GM21515 (cell line): ENCODE data around the gene NRN1.

Source experiments
- ATAC-seq: cut with Tn5 transposase; IDR thresholded peaks from one replicate; pipeline ENCODE4 v1.9.1; 2021; ENCODE audit not compliant: unreplicated experiment

Gene NRN1

DNA sequence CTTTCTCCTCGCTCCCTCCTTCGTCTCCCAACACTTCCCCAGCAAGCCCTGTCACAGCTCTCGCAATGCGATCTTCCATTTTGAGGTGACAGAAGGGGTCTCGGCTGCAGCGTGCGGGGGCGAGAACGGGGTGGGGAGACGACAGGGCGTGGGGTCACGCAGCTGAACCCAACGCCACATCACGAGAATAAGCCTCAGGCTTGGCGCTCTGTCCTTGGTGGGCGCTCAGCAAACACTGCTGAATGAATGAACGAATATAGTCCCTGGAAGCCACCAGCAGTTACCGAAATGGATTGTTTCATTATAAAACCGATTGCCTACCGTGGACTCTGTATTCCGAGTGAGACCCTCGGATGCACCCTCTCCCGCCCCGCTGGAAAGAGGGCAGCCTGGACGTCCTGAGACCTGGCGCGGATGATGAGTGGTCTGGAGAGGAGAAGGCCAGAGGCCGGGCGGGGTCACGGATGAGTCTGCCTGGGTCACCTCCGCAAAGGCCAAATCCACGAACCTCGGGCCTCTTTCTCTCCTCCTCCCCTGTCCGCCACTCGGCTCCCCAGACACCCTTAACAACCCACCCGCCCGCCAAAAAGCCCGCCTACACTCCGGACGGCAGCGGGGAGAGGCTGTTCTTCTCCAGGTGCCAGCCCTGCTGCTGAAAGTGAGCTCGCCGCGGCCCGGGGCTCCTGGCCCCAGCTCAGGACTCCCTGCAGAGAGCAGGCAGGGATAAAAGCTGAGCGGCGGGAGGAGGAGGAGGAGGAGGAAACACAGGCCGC lies 3.7 kb downstream of the NRN1 start:
- ATAC-seq: no peak

DNA sequence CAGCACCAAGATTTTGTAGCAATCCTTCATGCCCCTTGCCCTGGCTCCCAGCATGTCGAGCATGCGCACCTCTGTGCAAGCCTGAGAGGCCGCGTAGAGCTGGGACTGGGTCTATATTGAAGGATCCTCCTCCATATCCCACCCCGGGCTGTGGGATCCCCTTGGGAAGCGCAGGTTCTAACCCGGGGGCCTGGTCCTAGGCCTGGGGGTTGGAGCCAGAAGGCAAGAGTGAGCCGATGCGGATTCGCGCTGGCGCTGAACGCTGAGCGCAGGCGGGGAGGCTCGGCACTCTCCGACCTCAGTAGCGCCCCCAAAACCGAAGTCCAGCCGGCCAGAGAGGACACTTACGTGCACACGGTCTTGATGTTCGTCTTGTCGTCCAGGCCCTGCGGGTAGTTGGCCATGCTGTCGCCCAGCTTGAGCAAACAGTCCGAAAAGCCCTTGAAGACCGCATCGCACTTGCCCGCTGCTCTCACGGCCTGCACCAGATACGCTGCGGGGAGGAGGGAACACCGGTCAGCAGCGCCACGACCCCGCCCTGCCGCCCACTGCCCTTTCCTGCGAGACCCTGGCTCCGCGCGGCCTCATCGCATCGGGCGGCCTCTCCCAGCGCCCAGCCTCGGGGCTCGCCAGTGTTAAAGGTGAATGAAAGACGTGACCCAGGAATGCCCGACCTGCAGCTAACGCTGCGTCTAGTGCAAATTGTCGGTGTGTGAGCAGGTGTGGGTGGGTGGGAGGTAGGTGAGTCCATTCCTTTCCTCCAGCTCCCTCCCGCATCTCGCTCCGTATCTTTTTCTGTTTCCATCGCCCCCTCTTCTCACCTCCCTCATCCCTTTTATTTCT lies 4.5 kb downstream of the NRN1 start:
- ATAC-seq: no peak

DNA sequence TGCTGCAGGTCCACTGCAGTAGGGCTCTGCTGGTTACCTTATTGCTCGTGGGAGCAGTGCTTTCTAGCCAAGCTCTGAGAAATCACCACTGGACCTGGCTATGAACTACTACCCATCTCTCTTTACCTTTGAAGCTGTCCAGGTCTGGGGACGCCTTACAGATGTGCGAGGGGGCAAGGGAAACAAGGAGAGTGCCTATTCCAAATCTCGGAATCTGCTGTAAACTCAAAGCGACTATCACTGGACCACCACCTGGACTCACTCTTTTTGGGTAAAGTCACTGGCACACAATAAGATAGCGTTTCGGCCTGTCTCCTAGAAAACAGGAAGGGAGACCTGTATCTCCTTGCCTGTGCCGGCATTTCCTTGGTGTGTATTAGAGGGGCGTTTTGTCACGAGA lies 5.3 kb downstream of the NRN1 start:
- ATAC-seq: no peak

DNA sequence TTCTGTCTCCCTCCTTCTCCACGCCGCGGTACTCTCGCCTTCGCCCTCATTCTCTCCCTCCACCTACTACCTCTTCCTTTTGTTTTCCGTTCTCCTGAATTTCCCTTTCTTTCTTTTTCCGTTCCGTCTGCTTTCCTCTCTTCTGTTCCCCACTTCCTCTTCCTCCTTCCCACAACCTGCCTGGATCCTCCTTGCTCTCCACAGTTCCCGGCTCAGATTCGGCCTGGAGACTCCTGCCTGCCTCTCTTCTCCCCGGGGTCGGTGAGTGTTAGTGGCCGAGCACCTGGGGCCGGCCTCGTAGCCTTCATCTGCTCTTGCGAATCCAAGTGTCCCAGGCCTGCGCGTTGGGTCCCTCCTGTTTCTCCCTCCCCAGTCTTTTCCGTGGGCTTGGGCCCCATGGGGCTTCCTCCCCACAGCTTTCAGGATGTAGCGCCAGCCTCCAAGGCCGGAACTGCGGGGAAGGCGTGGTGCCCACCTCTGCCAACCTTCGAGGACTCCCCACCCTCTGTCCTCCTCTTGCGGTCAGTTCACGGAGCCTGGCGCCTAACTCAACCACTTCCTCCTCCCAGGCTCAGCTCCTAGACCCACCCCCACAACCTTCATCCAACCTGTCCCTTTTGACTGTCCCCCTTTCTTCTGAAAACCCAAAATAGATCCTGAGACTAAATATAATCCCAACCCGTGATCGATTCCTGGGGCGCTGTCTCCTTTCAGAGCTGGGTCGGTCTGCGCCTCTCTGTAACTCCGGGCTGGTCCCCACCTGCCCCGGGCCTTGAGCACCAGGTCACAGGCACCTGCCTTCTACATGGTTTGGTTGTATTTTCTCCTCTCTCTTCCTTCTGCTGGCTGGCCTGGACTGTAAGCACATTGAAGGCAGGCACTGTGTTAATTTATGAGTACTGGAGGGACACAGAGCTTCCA lies 6.8 kb downstream of the NRN1 start:
- ATAC-seq: no peak

DNA sequence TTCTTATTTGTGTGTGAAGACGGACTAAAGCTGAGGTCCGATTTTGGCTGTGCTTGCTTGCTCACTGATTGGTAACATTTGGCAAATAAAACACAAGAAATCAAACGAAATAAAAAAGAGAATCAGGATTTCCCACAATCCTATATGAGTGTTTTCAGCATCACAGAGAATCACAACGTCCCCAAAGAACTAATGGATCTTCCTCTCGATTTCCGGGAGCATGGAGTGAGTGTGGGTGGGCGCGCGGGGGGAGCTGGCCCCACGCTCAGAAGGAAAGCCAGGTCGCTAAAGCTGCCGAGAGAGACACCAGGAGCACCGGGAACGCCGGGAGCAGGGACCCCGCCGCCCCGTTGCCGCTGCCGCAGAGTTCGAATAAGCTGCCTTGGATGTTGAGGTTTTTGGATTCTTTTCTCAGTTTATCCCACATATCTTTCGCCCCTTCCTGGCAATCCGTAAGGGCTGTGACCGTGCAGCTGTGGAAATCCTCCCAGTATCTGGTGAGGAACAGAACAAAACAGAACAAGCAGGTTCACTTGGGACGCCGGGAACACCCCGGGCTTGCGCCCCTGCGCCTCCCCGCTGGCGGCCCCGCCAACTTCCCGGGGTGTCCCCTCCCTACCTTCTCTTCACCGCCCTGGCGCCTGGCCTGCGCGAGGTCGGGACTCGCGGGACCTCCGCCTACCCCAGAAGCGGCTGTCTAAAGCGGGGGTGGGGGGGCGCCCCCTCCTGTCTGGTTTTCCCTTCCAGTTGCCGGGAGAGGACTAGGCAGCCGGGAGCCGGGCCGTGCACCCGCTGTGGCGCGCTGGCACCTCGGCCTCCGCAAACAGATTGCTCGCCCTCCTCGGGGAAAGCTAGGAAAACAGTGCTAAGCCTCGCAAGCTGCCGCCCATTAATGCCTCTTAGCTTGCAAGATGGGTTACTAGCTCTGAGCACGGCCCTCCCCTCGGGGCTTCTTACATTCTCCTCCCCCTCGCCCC lies 7.7 kb downstream of the NRN1 start:
- no peak for ATAC-seq

DNA sequence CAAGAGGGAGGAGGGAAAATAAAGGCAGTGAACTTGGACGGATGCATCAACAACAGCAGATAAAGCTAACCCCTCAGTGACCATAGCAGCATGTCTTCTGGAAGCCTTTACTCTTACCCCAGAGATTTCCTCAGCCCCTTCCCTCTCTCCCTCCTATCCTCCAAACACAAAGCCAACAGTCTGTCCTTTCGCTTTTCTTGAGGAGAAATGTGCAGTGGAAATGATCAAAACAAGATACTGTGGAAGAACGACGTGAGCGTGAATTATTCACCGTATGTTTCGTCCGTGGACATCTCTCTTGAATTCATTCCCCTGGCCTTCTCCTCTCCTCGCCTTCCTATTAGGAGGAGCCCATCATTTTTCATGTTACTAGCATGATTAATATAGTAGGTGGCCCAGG lies 8.5 kb downstream of the NRN1 start:
- no peak for ATAC-seq

DNA sequence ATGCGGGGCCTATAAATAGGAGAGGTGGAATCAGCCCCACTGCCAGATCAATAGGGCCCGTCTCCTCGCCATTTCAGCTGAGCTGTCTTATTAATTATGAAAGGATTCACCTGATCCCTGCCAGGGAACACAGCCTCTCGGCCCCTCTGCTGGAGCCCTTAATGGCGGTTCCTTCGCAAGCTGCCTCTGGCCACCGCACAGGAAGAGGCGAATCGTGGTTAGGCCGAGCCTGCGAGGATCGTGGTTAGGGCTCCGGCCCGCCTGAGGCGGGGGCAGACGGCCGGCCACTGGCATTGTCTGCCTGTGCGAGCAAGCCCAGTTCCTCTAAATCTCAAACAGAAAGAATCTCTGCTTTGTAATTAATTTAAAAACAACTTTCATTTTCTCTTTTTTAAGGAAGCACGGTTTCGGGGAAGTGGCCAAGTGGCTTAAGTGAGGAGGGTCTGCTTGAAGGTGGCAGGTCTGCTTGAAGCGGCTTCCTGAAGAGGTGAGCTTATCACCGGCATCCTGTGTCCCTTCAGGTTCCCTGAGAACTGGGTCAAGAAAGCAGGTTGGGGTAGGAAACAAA lies 9.2 kb downstream of the NRN1 start:
- no peak for ATAC-seq

DNA sequence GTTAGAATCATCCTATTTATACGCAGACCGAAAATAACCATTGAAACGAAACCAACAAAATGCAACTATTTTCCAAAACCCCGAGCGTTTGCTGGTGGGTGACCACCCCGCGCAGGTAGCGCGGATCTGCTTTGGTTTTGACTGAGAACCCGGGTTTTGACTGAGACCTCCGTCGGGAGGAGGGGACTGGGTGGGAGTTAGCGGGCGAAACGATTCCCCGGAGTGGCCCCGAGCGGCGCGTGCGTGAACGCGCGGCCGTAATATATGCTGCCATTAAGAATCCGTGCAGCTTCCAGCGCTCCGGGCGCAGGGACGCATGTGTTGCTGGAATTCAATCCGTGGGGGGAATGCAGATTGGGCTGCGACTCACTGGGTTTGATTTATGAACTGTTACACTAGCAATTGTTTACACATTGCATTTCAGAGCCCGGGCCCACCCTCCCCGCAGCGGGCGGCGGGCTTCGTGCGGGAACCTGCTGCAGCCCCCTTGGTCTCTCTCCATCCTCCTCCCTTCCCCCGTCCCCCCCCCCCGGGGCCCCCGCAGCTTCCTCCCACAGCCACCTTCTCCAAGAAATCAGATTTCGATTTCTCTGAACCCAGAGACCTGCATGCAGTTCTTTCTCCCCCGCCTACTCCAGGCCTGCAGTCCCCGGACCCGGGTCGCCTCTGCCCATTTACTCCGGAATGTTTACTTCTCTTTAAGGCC lies 9.9 kb downstream of the NRN1 start:
- ATAC-seq: no peak

DNA sequence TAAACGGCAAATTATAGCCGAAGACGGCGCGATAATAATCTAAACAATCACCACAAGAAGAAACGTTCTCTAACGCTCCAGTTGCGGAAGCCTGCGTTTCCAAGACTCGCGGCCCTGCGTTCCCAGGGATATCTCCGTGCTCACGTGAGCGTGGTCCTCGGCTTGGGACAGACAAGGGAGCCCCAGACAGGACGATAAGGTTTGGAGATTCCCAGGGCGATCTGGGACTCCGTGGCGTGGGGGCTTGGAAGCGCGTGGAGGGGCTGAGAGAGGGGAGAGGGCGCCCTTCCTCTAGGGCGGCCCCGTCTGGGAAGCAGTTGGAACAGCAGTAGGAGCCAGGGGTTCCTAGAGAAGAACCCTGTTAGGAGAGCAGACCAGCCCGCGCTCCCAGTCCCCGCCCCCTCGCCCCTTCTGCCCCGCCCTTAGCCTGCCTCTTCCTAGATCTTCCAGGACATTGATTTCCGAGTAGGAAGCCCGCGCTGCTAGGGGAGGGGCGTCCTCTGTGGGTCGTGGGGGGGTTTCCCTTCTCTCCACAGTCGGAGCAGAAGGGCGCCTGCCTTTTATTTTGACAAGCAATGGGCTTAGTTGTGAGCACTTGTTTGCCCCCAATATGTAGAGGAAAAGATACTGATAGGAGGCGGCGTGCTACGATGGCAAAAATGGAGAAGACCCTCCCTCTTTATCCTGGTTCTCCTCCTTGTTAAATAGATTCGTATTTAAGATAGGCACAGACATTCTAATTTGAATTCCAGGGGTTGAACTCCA lies 10.6 kb downstream of the NRN1 start:
- no peak for ATAC-seq

DNA sequence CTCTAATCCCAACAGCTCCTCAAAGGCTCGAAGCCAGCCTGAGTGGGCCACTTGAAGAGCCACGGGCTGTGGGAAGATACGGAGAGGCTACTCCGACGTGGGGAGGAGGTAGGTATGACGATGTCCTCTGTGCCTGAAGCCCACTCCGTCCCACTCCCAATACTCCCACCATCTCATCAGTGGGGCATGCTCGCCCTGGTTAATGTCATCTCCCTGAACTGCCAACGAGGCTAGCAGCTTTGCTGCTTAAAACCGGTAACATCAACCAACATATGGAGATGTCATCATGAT lies 11.1 kb downstream of the NRN1 start:
- no peak for ATAC-seq

DNA sequence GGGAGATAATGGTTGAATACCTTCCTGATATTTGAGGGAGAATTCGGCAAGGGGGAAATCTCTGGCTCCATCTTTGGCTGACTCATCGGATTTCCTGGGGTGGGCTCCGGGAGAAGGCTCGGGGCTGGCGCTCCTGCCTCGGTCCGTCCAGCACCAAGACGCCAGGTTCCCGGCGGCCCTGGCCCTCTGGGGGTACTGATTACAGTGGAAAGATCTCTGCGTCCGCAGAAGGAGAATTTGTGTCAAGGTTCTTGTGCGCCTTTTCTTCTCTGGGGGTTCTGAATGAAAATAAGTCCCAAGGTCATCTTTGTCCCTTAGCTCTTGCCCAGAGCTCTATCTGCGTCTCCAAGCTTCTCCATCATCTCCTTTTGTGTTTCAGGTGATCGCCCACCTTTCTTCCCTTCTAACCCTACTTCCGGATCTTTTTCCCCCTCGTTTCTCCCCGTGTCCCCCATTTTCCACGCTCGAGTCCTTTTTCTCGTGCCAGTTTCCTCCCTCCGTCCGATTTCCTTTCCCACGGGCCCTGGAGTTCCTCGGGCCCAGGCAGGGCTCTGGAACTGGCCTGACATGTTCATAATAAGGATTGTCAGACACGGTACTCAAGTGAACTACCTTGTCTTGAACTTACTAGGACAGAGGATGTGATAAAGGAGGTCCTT lies 11.6 kb downstream of the NRN1 start:
- no peak for ATAC-seq

DNA sequence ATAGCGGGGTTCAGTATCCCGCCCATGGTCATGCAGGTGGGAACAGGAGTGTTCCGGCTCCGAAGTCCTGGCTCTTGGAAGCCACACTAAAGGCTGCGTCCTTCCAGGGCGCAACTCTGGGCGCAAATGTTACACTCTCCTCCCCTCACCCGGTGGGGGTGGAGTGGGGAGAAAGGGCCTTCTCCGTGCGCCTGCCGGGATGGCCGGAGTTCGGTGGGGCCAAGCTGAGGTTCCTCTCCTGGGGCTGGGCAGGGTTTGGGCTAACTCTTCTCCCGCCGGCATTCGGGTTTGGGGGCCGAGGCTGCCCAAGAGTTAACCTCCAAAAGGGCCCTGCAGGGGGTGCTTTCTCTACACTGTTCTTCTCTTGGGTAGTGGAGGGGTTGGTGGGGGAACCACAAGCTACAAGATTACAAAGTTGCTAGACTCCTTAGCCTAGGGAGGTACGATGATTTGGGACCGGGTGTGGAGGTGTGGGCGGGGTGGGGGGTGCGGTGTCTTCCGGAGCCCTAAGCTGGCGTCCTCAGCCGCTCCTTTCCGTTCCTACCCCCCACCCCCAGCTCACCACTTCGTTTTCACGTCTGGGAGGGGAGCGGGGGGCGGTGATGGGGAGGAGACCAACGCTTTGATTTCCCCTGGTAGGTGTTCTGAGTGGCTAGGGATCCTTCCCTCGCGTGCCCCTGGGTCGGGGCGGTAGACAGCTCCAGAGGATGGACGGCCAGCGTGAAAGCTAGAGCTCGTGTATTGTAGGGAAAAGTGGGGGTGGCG lies 12.3 kb downstream of the NRN1 start:
- ATAC-seq: no peak

DNA sequence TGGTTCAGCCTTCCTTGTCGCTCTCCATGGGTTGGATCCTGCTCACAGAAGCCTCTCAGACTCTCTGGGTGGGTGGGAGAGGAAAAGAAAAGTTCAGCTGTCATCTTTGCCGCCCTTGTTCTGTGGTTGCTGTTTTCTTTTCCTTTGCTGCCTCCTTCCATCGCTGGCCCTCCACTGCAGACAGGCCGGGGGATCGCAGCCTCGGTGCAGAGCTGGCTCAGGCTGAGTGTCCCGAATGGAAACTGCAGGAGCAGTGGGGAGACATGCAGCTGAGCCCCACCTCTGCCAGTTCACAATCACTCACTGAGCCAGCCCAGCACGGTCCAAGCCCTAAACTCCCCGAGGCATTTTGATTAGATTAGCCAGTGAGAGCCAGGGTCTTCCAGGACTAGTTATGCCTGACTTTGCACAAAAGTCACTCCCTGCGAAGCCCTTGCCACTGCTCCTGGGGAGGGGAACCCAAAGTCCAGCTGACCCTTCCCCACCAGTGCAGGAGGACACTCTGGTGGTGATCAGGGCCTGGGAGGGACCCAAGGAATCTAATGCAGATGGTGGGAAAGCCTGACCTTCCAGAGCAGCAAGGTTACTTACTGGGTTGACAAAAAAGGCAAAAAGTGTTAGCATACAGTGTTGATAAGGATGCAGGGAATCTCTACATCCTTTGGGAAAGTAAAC lies 14.0 kb downstream of the NRN1 start:
- no peak for ATAC-seq

DNA sequence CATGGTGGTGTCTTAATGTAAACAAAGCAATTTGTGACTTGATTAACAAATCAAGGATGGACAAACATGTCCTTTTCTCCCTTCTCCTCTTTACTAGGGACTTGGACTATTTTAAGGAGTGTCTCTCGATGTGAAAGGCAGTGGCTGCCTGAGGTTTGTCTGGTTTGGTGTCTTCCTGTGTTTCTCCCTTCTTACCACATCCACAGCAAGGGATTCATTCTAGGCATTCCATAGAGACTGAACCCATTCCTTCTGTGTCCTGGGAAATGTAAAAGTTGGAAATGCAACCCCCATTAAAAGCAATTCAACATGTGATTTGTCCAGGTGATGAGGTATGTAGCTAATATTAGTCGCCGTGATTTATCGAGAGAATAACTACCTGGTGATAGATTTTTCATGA lies 15.9 kb downstream of the NRN1 start:
- no peak for ATAC-seq

DNA sequence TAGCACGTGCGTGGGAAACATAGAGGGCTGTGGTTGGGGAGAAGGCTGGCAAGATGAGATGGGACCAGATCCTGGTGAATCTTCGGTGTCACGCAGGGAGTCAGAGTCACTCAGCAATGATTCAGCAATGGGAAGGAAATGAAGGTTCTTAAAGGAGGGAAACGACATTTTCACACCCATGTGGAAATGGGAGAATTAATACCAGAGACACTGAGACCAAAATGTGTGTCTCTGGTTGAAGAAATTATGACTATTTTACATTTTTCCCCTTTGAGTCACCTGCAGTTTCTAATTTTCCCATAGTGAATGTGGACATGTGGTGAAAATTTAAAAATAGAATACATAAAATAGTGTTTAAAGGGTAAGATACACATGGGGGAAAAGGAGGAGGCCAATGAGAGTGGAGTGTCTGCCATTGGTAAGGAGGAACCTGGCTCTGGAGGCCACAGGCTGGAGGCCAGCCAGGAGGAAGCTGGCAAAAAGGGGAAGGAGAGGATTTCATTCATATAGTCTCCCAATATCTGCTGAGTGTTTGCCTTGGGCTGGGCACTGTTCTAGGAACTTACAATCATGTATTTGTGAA lies 17.5 kb downstream of the NRN1 start:
- no peak for ATAC-seq

DNA sequence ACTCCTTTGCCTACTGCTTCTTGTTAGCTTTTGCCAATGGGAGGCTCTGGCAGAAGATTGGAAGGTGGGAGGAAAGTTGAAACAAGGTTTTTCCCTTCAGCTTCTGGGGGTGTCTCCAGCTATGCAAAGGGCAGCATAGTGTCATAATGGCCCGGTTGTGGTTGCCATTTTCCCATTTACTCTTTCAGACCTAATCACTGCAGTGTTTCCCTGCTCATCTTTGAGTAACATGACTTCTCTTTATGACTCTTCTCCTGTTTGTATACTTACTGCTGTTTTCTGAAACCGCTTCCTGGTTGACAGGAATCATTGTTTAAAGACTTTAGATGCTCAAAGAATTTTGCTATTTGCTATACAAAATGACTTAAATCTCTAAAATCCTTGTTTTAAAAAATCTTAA lies 19.9 kb downstream of the NRN1 start:
- no peak for ATAC-seq
